HL-60 (cell line): Measurements from ENCODE around the gene SZRD1.

Experiments
- CTCF ChIP-seq: IDR thresholded peaks from one replicate; pipeline ENCODE4 v1.5.1; 2011; ENCODE audit warnings: low read length, control low read depth, inconsistent platforms; ENCODE audit not compliant: insufficient read depth
- REST ChIP-seq: IDR thresholded peaks from 2 replicates; pipeline ENCODE4 v1.6.1; 2012; ENCODE audit warnings: low read depth; ENCODE audit not compliant: insufficient replicate concordance

- no peak for TF ChIP-seq CTCF
- TF ChIP-seq REST = no peak
Measured at GRCh38 chr1:16375521-16376340, 8.7 kb downstream of the SZRD1 start.
